Caco-2 (cell line): ENCODE results near the gene ADGRG7. TPM values are rescaled to one million over a fixed set of nuclear protein-coding genes. Genes with fewer than 3 reads are reported as not detected.

ENCODE experiments used
- BruUV-seq: library from RNA; stranded (reverse); fragments of 400-500 nt; replicated peaks from 2 replicates; lab custom pipeline; 2021; lab: Mats Ljungman, UMichigan
- CTCF ChIA-PET: fragments of 300-600 bp; sonication (Branson Sonifier 250); formaldehyde crosslinking; loops from one replicate; lab custom pipeline; 2022; ENCODE audit warnings: antibody characterized with exemption; lab: Charles Lee
- POLR2A ChIA-PET: fragments of 300-600 bp; sonication (Branson Sonifier 250); formaldehyde crosslinking; loops from one replicate; lab custom pipeline; 2022; ENCODE audit warnings: antibody characterized with exemption; lab: Charles Lee
- DNase-seq, 2 experiments: peaks; one replicate each; pipeline versions ENCODE4 v3.0.0 to v3.0.0-alpha.2; 2020 to 2022
- H3K27me3 ChIP-seq: replicated peaks from 2 replicates; pipeline ENCODE4 v1.6.0; 2011; ENCODE audit warnings: low read length; ENCODE audit not compliant: control insufficient read depth, insufficient read depth
- H3K36me3 ChIP-seq: 2 replicates; pipeline ENCODE4 v1.5.1; 2011; ENCODE audit warnings: low read length; ENCODE audit not compliant: control insufficient read depth, insufficient read depth
- H3K4me1 ChIP-seq: fragments of 250-450 bp; sonication (Bioruptor Pico); 2 replicates; pipeline ENCODE4 v1.5.1; 2020; ENCODE audit warnings: mild to moderate bottlenecking
- H3K4me3 ChIP-seq: 2 replicates; pipeline ENCODE4 v1.5.1; 2011; ENCODE audit warnings: low read depth, mild to moderate bottlenecking, control low read depth, low read length
- H3K9me3 ChIP-seq: fragments of 250-450 bp; sonication (Bioruptor Pico); 2 replicates; pipeline ENCODE4 v1.5.1; 2020; ENCODE audit warnings: mild to moderate bottlenecking, moderate library complexity
- H3K27ac Mint-ChIP-seq: one replicate; pipeline ENCODE4 v1.8.0; 2022; ENCODE audit warnings: mixed read lengths; ENCODE audit not compliant: unreplicated experiment
- H3K27me3 Mint-ChIP-seq: one replicate; pipeline ENCODE4 v1.8.0; 2022; ENCODE audit warnings: mixed read lengths; ENCODE audit not compliant: insufficient read depth, unreplicated experiment
- H3K36me3 Mint-ChIP-seq: one replicate; pipeline ENCODE4 v1.8.0; 2022; ENCODE audit warnings: mild to moderate bottlenecking, mixed read lengths; ENCODE audit not compliant: insufficient read depth, unreplicated experiment
- H3K4me1 Mint-ChIP-seq: one replicate; pipeline ENCODE4 v1.8.0; 2022; ENCODE audit warnings: low read depth, mixed read lengths; ENCODE audit not compliant: unreplicated experiment
- H3K4me3 Mint-ChIP-seq: one replicate; pipeline ENCODE4 v1.8.0; 2022; ENCODE audit warnings: mild to moderate bottlenecking, moderate library complexity, mixed read lengths; ENCODE audit not compliant: unreplicated experiment
- H3K9me3 Mint-ChIP-seq: one replicate; pipeline ENCODE4 v1.8.0; 2022; ENCODE audit warnings: mixed read lengths; ENCODE audit not compliant: unreplicated experiment
- CTCF ChIP-seq, 2 experiments: fragments of 200-600 bp in 1 of 2; IDR thresholded peaks; 1 replicate in 1 of 2; 2 replicates in 1 of 2; pipeline versions ENCODE4 v1.5.1 to v1.8.0; 2011 to 2022; ENCODE audit warnings: antibody characterized with exemption in 1 of 2, control low read depth in 1 of 2, inconsistent platforms in 1 of 2, low read depth in 1 of 2, low read length in 1 of 2, mild to moderate bottlenecking in 1 of 2, moderate library complexity in 1 of 2; ENCODE audit not compliant: insufficient read depth in 1 of 2, severe bottlenecking in 1 of 2, unreplicated experiment in 1 of 2
- intact Hi-C: fragments of 100-400 bp; cut with micrococcal nuclease; formaldehyde crosslinking; loops from one replicate; pipeline ENCODE4 v1.10.0; 2022; ENCODE audit not compliant: unreplicated experiment
- total RNA-seq: library from RNA; stranded (reverse); gene quantifications from 2 replicates; pipeline ENCODE4 v1.2.3, GENCODE V29; 2022

The ADGRG7 gene
- total RNA-seq, 1 experiment from 2014 or later = 4.2 TPM

GRCh38 chr3:100629421-100630127, 20.2 kb downstream of the ADGRG7 start:
- H3K27me3 Mint-ChIP-seq = no peaks in the 10 kb centered on the region
- BruUV-seq = no TSS peak

GRCh38 chr3:100630664-100631063, 21.3 kb downstream of the ADGRG7 start:
- TF ChIP-seq CTCF (IDR thresholded peaks at IDR 0.05; ENCODE audit: insufficient read depth in 1 of 2, low read depth in 1 of 2, low read length in 1 of 2, severe bottlenecking in 1 of 2, unreplicated experiment in 1 of 2) = no peak
- Mint-ChIP-seq H3K9me3 (peaks cover 9% of the 10 kb centered on the region), H3K27me3 (no peaks in the 10 kb centered on the region), H3K36me3 (no peaks in the 10 kb centered on the region), H3K4me3 (no peak overlapping the region), H3K4me1 (peaks cover 6% of the 10 kb centered on the region), H3K27ac (no peak overlapping the region)
- BruUV-seq = no TSS peak
- ChIA-PET POLR2A (no interaction called here), CTCF (interaction anchor here (0.8 kb wide), 1 partner anchor 28 kb away, joined by 3 read pairs; no protein-coding TSS in a partner anchor)
- no peaks in the 10 kb centered on the region for H3K27me3 ChIP-seq
- peaks cover 20% of the 10 kb centered on the region for H3K4me1 ChIP-seq
- DNase-seq = no peak
- H3K4me3 ChIP-seq = no peak overlapping the region
- no peaks in the 10 kb centered on the region for H3K36me3 ChIP-seq
- H3K9me3 ChIP-seq = no peaks in the 10 kb centered on the region
- intact Hi-C loops = no loop called here

More at GRCh38 chr3:100629421-100630127, 20.2 kb downstream of the ADGRG7 start:
- ChIA-PET CTCF (interaction anchor here (0.6 kb wide), 1 partner anchor 692 kb away, joined by 3 read pairs; no protein-coding TSS in a partner anchor), POLR2A (no interaction called here)
- peaks cover 6% of the 10 kb centered on the region for H3K4me1 Mint-ChIP-seq
- intact Hi-C loops = no loop called here
- Histone ChIP-seq H3K27me3 (no peaks in the 10 kb centered on the region), H3K4me1 (peaks cover 11% of the 10 kb centered on the region), H3K4me3 (no peak overlapping the region), H3K36me3 (no peaks in the 10 kb centered on the region), H3K9me3 (no peaks in the 10 kb centered on the region)
- no peak for TF ChIP-seq CTCF (IDR thresholded peaks at IDR 0.05; ENCODE audit: insufficient read depth in 1 of 2, low read depth in 1 of 2, low read length in 1 of 2, severe bottlenecking in 1 of 2, unreplicated experiment in 1 of 2)
- no peak overlapping the region for H3K4me3 Mint-ChIP-seq
- no peaks in the 10 kb centered on the region for H3K36me3 Mint-ChIP-seq
- DNase-seq = no peak
- H3K27ac Mint-ChIP-seq = no peak overlapping the region
- peaks cover 9% of the 10 kb centered on the region for H3K9me3 Mint-ChIP-seq

GRCh38 chr3:100631236-100631635, 21.8 kb downstream of the ADGRG7 start:
- Histone ChIP-seq H3K27me3 (no peaks in the 10 kb centered on the region), H3K36me3 (no peaks in the 10 kb centered on the region), H3K4me1 (peaks cover 25% of the 10 kb centered on the region), H3K4me3 (no peak overlapping the region), H3K9me3 (no peaks in the 10 kb centered on the region)
- H3K27ac Mint-ChIP-seq = no peak overlapping the region
- intact Hi-C loops = no loop called here
- H3K9me3 Mint-ChIP-seq = peaks cover 9% of the 10 kb centered on the region
- DNase-seq = no peak
- no TSS peak for BruUV-seq
- H3K4me3 Mint-ChIP-seq = no peak overlapping the region
- H3K36me3 Mint-ChIP-seq = no peaks in the 10 kb centered on the region
- TF ChIP-seq CTCF (IDR thresholded peaks at IDR 0.05; ENCODE audit: insufficient read depth in 1 of 2, low read depth in 1 of 2, low read length in 1 of 2, severe bottlenecking in 1 of 2, unreplicated experiment in 1 of 2) = no peak
- H3K4me1 Mint-ChIP-seq = peaks cover 6% of the 10 kb centered on the region
- CTCF ChIA-PET = interaction anchor here (0.8 kb wide), 1 partner anchor 28 kb away, joined by 3 read pairs; no protein-coding TSS in a partner anchor
- POLR2A ChIA-PET = no interaction called here
- no peaks in the 10 kb centered on the region for H3K27me3 Mint-ChIP-seq
